Hematopoietic multipotent progenitor cell treated with erythropoietin and hydrocortisone succinate and interleukin-3 and kit ligand, for 15 days (in vitro differentiated cells): ENCODE data around the gene RCAN3.
"Not testable (repeated sequence)": the region's sequence is repeated elsewhere in the genome, so short reads cannot be mapped to it uniquely, and the experiment has no call there.

Experiments used
- DNase-seq: peaks from one replicate; pipeline ENCODE4 v3.0.0-alpha.2; 2015; ENCODE audit warnings: low spot score

The RCAN3 gene

GRCh38 chr1:24502709-24503058 lies at the start of gene RCAN3:
Gene RCAN3 (plus strand): TSS chr1:24502836. CDS start chr1:24514373, 11,537 bp downstream.
- peak; percentile 59 for DNase-seq

- no peak for DNase-seq
Measured at GRCh38 chr1:24452922-24453485, 49.6 kb upstream of the RCAN3 start.

- no peak for DNase-seq
Measured at GRCh38 chr1:24454673-24455072, 48.0 kb upstream of the RCAN3 start.

- no peak for DNase-seq
Measured at GRCh38 chr1:24455272-24455671, 47.4 kb upstream of the RCAN3 start.

GRCh38 chr1:24457866-24458265 lies 44.8 kb upstream of the RCAN3 start:
- no peak for DNase-seq

- DNase-seq: no peak
Measured at GRCh38 chr1:24459551-24460266, 42.9 kb upstream of the RCAN3 start.

GRCh38 chr1:24462128-24462527 lies 40.5 kb upstream of the RCAN3 start:
- DNase-seq: not testable (repeated sequence)

GRCh38 chr1:24463776-24464735 lies 38.6 kb upstream of the RCAN3 start:
- DNase-seq: no peak

- DNase-seq: no peak
Measured at GRCh38 chr1:24465099-24465498, 37.5 kb upstream of the RCAN3 start.

GRCh38 chr1:24465638-24466037 lies 37.0 kb upstream of the RCAN3 start:
- no peak for DNase-seq

GRCh38 chr1:24468685-24469316 lies 33.8 kb upstream of the RCAN3 start:
- no peak for DNase-seq

GRCh38 chr1:24470592-24470991 lies 32.0 kb upstream of the RCAN3 start:
- no peak for DNase-seq

- no peak for DNase-seq
Measured at GRCh38 chr1:24472527-24473251, 29.9 kb upstream of the RCAN3 start.

- no peak for DNase-seq
Measured at GRCh38 chr1:24474193-24474592, 28.4 kb upstream of the RCAN3 start.

GRCh38 chr1:24475700-24476099 lies 26.9 kb upstream of the RCAN3 start:
- no peak for DNase-seq

GRCh38 chr1:24476571-24476970 lies 26.1 kb upstream of the RCAN3 start:
- DNase-seq: no peak

GRCh38 chr1:24477309-24477708 lies 25.3 kb upstream of the RCAN3 start:
- no peak for DNase-seq

- DNase-seq: no peak
Measured at GRCh38 chr1:24481101-24481500, 21.5 kb upstream of the RCAN3 start.

- DNase-seq: no peak
Measured at GRCh38 chr1:24481843-24482610, 20.6 kb upstream of the RCAN3 start.

- DNase-seq: no peak
Measured at GRCh38 chr1:24483441-24483840, 19.2 kb upstream of the RCAN3 start.

- DNase-seq: no peak
Measured at GRCh38 chr1:24484199-24484598, 18.4 kb upstream of the RCAN3 start.
